Hematopoietic multipotent progenitor cell treated with erythropoietin and hydrocortisone succinate and interleukin-3 and kit ligand, for 4 days (in vitro differentiated cells): ENCODE measurements around the gene PELI2.

Experiments used
- DNase-seq: peaks from one replicate; pipeline ENCODE4 v3.0.0-alpha.2; 2015

The PELI2 gene

GRCh38 chr14:56268673-56269072 is 150.5 kb downstream of the PELI2 start:
- no peak for DNase-seq

- no peak for DNase-seq
These were observed 152.7 kb downstream of the PELI2 start for GRCh38 chr14:56270921-56271320.

- DNase-seq: no peak
These were observed 153.8 kb downstream of the PELI2 start for GRCh38 chr14:56271970-56272369.

DNA sequence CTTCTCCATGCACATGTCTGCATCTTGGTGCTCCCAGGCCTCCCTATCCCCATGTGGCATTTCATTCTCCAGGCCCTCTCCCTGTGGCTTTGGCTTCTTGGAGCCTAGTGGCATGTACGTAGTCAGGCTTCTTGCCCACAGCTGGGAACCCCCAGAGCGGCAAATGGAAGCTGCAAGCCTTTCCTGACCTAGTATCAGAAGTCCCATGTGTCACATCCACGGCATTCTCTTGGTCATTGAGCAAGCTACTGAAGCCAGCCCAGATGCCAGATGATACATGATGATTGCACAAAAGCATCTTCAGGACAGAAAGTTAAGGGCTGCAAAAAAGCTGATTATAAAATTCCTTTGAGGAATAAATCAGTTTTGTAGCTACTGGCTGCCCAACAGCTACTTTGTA is 154.9 kb downstream of the PELI2 start:
- DNase-seq: no peak

- DNase-seq: no peak
These were observed 155.7 kb downstream of the PELI2 start for GRCh38 chr14:56273951-56274350.

- no peak for DNase-seq
These were observed 156.3 kb downstream of the PELI2 start for GRCh38 chr14:56274556-56274955.

GRCh38 chr14:56276108-56276507 is 157.9 kb downstream of the PELI2 start:
- DNase-seq: no peak

GRCh38 chr14:56278383-56278782 is 160.2 kb downstream of the PELI2 start:
- DNase-seq: no peak

DNA sequence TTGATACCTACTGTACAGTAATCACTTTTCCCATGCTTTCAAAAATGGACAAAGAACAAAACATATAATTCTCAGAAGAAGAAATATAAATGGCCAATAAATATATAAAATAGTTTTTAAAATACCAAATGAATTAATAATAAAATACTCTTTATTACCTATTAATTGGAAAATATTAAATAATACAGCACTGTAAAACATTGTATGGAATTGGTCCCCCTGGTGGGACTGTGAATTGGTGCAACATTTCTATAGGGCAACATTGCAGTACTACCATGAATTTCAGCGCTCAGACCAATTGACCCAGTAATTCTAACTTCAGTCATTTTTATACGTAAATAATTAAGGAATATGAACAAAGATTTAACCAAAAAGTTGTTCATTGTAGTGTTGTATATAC is 162.6 kb downstream of the PELI2 start:
- DNase-seq: no peak

- no peak for DNase-seq
These were observed 164.0 kb downstream of the PELI2 start for GRCh38 chr14:56282179-56282578.

DNA sequence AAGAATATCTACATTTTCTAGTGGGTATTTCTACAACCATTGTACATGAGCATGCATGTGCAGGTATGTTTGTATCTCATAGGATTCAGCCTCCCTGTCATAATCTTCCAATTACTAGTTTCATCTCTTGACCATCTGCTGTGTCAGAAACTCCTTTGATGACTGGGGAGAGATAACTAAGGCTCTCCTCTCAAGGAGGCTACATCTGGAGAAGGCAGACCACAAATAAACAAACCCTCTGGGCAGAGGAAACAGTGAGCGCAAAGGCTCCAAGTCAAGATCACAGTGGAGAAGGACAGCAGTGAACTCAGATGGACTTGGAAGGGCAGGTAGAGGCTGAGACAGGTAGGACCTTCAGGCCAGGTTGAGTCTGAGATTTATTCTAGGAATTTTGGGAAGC is 166.4 kb downstream of the PELI2 start:
- peak; percentile 31 for DNase-seq

GRCh38 chr14:56289155-56289554 is 170.9 kb downstream of the PELI2 start:
- DNase-seq: no peak

GRCh38 chr14:56290195-56290594 is 172.0 kb downstream of the PELI2 start:
- no peak for DNase-seq

- DNase-seq: no peak
These were observed 174.8 kb downstream of the PELI2 start for GRCh38 chr14:56292970-56293369.

- no peak for DNase-seq
These were observed 175.3 kb downstream of the PELI2 start for GRCh38 chr14:56293506-56293905.

- no peak for DNase-seq
These were observed 175.9 kb downstream of the PELI2 start for GRCh38 chr14:56294128-56294527.

DNA sequence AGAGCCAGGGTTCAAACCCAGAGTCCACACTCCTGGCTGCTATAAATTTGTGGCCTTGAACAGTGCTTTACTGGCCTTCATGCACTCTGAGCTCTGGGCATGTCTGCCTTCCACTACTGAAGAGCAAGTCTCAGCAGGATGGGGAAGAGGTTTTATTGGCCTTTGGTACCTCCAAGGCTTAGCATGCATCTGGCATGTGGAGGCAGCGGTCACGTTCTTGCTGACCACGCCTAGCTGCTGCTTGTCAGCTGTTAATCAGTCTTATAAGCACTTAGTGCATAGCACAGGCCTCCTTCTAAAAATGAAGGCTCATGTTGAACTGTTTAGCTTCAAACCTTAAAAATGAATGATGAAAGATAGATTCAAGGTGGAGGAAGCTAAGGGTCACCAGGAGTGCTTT is 177.5 kb downstream of the PELI2 start:
- no peak for DNase-seq

- DNase-seq: no peak
These were observed 179.2 kb downstream of the PELI2 start for GRCh38 chr14:56297449-56297848.

DNA sequence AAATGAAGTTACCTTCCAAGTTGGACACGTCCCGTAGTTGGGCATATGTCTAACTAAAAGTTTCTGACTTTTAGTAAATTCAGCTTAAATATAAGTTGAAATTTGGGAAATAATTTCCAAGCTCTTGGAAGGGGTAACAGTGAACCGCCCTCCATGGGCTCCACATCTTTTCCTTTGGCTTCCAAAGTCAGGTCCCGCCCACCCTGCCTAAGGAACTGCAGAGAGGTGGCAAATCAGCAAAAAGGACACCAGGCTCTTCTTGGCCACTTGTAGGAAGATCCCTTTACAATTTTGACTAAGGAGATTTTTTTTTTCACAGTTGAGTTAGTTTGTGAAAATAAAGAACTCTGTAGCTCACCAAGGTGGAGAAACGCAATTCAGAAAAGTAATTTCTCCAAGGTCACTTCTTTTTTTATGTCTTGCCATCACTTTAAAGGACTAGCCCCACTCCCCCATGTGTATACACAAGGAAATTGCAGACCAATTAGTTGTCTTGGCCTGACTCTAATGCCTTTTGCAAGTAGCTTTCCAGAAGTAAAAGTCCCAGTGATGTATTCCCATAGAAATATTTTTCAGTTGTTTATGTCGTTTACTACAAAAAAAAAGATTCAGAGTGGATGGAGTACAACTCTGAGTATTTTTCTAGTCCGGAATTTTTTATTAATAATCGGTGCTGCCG is 181.2 kb downstream of the PELI2 start:
- DNase-seq: no peak

GRCh38 chr14:56300495-56300894 is 182.3 kb downstream of the PELI2 start:
- no peak for DNase-seq

- DNase-seq: no peak
These were observed 186.2 kb downstream of the PELI2 start for GRCh38 chr14:56304456-56304855.

DNA sequence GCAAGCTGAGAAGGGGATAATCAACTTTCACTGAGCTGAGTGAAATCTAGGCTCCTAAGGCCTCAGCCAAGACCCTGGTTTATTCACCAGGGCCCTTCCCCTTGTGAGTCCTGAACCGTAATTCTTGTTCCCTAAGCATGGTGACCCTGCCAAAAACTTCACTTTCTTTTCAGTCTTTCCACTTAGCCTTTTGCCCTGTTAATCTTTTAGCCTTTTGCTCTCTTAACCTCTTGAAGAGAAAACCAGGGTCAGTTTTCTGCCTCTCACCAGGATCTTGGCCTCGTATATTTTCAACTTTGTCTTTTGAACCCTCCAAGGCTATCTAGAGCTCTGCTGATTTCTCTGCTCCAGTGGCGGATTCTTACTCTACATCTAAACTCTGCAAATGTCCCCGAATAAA is 191.0 kb downstream of the PELI2 start:
- DNase-seq: no peak

- DNase-seq: peak; percentile 84
These were observed 192.4 kb downstream of the PELI2 start for GRCh38 chr14:56310643-56311042.

GRCh38 chr14:56313789-56314188 is 195.6 kb downstream of the PELI2 start:
- DNase-seq: no peak

DNA sequence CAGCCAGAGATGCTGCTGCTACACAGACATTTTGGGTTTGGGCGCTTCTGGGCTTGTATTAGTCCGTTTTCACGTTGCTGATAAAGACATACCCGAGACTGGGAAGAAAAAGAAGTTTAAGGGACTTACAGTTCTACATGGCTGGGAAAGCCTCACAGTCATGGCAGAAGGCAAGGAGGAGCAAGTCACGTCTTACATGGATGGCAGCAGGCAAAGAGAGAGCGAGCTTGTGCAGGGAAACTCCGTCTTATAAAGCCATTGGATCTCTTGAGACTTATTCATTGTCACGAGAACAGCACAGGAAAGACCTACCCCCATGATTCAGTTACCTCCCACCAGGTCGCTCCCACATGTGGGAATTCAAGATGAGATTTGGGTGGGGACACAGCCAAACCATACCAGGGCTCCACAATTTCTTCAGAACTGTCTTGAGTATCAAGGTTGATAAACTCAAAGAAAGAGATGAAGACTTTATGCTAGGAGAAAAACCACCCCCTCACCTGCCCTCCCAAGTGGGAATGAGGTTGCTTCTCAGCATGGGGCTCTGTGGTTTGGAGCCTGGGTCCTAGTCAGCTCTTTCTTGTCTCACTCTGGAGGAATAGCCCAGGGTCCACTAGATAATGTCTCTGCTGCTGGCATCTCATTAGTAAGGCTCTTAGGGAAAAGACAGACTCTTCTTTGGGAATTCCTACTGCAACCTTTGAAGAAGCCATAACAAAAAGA is 200.3 kb downstream of the PELI2 start:
- DNase-seq: no peak
